ENCODE data around the gene ARL5A. TPM values are rescaled to one million over a fixed set of nuclear protein-coding genes. Genes with fewer than 3 reads are reported as not detected.

ARL5A gene
- total and polyA plus RNA-seq, 9 of the 15 experiments (the other 6 are each of a cell fraction or from before 2014, with no cell fraction given), result 16.3 to 117 (median 88.4) TPM

GRCh38 chr2:151815821-151816489 lies 12.3 kb downstream of the ARL5A start (continued):
- TF ChIP-seq, protein P1, sequence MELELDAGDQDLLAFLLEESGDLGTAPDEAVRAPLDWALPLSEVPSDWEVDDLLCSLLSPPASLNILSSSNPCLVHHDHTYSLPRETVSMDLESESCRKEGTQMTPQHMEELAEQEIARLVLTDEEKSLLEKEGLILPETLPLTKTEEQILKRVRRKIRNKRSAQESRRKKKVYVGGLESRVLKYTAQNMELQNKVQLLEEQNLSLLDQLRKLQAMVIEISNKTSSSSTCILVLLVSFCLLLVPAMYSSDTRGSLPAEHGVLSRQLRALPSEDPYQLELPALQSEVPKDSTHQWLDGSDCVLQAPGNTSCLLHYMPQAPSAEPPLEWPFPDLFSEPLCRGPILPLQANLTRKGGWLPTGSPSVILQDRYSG (tag; conservative IDR thresholded peaks at IDR 0.05; ENCODE audit: low read depth), result 0 out of 2 replicates have a peak, but pooled peaks have one; percentile 35
- peak; percentile 45; the same call in 1 of the 2 replicates for TF ChIP-seq MEF2A (IDR thresholded peaks at IDR 0.05; ENCODE audit: control insufficient read depth, low read depth, low read length)
- peak; percentile 12 to 62; a peak in 1 of 4 replicates for TF ChIP-seq FOXA3 (CRISPR knock-in tag; conservative IDR thresholded peaks at IDR 0.05 in 1 of 2, IDR thresholded peaks at IDR 0.05 in 1 of 2)
- TF ChIP-seq TCF7 (IDR thresholded peaks at IDR 0.05; ENCODE audit: borderline replicate concordance), result 0 out of 2 replicates have a peak, but pooled peaks have one; percentile 57
- TF ChIP-seq KDM2B (CRISPR knock-in tag; IDR thresholded peaks at IDR 0.05), result no peak
- peak; percentile 67 for TF ChIP-seq ZNF395 (CRISPR knock-in tag; IDR thresholded peaks at IDR 0.05)
- TF ChIP-seq FOSL1 (tag; conservative IDR thresholded peaks at IDR 0.05), result peak; percentile 71
- TF ChIP-seq MEIS2 (IDR thresholded peaks at IDR 0.05; ENCODE audit: partially characterized antibody), result peak; percentile 88
- TF ChIP-seq PATZ1 (CRISPR knock-in tag; IDR thresholded peaks at IDR 0.05; ENCODE audit: borderline replicate concordance), result no peak
- peak; percentile 82; the same call in 1 of the 2 replicates for TF ChIP-seq IFI16 (CRISPR knock-in tag; IDR thresholded peaks at IDR 0.05)
- TF ChIP-seq MYNN (IDR thresholded peaks at IDR 0.05), result 0 out of 2 replicates have a peak, but pooled peaks have one; percentile 25
- TF ChIP-seq MYNN (CRISPR knock-in tag; IDR thresholded peaks at IDR 0.05), result no peak
- no peak for TF ChIP-seq ESRRB (CRISPR knock-in tag; IDR thresholded peaks at IDR 0.05; ENCODE audit: borderline replicate concordance)
- TF ChIP-seq ZBTB34 (CRISPR knock-in tag; IDR thresholded peaks at IDR 0.05), result peak; percentile 71; the same call in 1 of the 2 replicates
- TF ChIP-seq, protein P2, sequence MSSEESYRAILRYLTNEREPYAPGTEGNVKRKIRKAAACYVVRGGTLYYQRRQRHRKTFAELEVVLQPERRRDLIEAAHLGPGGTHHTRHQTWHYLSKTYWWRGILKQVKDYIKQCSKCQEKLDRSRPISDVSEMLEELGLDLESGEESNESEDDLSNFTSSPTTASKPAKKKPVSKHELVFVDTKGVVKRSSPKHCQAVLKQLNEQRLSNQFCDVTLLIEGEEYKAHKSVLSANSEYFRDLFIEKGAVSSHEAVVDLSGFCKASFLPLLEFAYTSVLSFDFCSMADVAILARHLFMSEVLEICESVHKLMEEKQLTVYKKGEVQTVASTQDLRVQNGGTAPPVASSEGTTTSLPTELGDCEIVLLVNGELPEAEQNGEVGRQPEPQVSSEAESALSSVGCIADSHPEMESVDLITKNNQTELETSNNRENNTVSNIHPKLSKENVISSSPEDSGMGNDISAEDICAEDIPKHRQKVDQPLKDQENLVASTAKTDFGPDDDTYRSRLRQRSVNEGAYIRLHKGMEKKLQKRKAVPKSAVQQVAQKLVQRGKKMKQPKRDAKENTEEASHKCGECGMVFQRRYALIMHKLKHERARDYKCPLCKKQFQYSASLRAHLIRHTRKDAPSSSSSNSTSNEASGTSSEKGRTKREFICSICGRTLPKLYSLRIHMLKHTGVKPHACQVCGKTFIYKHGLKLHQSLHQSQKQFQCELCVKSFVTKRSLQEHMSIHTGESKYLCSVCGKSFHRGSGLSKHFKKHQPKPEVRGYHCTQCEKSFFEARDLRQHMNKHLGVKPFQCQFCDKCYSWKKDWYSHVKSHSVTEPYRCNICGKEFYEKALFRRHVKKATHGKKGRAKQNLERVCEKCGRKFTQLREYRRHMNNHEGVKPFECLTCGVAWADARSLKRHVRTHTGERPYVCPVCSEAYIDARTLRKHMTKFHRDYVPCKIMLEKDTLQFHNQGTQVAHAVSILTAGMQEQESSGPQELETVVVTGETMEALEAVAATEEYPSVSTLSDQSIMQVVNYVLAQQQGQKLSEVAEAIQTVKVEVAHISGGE (CRISPR knock-in tag; IDR thresholded peaks at IDR 0.05), result 0 out of 6 replicates have a peak, but pooled peaks of 1 of the 3 experiments have one; percentile 43
- peak; percentile 95 for TF ChIP-seq CBFA2T3 (IDR thresholded peaks at IDR 0.05)

Data from K562 (cell line).